Fibroblast of lung (primary cell): ENCODE data around the gene RHOT1.

Source experiments
- EZH2 ChIP-seq: IDR thresholded peaks from 2 replicates; pipeline ENCODE4 v1.5.1; 2012; ENCODE audit warnings: low read length, control low read depth, mild to moderate bottlenecking; ENCODE audit errors: missing control alignments
- TF ChIP-seq, protein P1 (sequence below), 2 donors: IDR thresholded peaks in 1 of 2; conservative IDR thresholded peaks in 1 of 2; 1 replicate in 1 of 2; 2 replicates in 1 of 2; pipeline ENCODE4 v1.5.1; 2011 to 2012; ENCODE audit warnings: low read length in 2 of 2, control low read depth in 1 of 2, inconsistent platforms in 1 of 2, low read depth in 1 of 2, mild to moderate bottlenecking in 1 of 2

DNA sequence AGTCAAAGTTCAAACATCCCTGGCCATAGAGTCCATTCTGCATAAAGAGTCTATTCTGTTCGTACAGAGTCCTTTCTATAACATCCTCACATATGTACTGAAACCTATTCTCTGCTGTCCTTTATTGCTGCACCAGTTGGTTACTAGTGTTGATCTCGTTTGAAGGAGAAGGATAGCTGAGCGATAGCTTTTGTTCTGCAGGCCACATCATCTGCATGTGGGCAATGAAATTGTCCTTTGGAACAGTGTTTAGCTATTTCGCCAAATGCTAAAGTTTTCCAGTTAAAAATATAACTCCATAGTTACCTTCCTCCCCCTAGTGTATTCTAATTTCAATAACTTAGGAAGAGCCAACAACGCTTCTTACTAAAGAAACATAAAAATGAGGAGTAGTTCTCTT lies 6.0 kb downstream of the RHOT1 start:
- no peak for TF ChIP-seq EZH2
- TF ChIP-seq, protein P1, sequence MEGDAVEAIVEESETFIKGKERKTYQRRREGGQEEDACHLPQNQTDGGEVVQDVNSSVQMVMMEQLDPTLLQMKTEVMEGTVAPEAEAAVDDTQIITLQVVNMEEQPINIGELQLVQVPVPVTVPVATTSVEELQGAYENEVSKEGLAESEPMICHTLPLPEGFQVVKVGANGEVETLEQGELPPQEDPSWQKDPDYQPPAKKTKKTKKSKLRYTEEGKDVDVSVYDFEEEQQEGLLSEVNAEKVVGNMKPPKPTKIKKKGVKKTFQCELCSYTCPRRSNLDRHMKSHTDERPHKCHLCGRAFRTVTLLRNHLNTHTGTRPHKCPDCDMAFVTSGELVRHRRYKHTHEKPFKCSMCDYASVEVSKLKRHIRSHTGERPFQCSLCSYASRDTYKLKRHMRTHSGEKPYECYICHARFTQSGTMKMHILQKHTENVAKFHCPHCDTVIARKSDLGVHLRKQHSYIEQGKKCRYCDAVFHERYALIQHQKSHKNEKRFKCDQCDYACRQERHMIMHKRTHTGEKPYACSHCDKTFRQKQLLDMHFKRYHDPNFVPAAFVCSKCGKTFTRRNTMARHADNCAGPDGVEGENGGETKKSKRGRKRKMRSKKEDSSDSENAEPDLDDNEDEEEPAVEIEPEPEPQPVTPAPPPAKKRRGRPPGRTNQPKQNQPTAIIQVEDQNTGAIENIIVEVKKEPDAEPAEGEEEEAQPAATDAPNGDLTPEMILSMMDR (conservative IDR thresholded peaks at IDR 0.05 in 1 of 2, IDR thresholded peaks at IDR 0.05 in 1 of 2; ENCODE audit: low read depth in 1 of 2, low read length in 2 of 2), result no peak
